Measurements from ENCODE around the gene CILP. TPM values are rescaled to one million over a fixed set of nuclear protein-coding genes. Genes with fewer than 3 reads are reported as not detected.
A peak's percentile ranks its signal among the peaks of the same experiment; 100 is the strongest.
"Not testable (repeated sequence)": the region's sequence is repeated elsewhere in the genome, so short reads cannot be mapped to it uniquely, and the experiment has no call there.

CILP gene
- total RNA-seq, 1 donor from 2014 or later, result 1.8 TPM

GRCh38 chr15:65246939-65247338, 35.7 kb upstream of the CILP start:
- H3K36me3 Mint-ChIP-seq, result no peaks in the 10 kb centered on the region
- H3K4me1 Mint-ChIP-seq (ENCODE audit: unreplicated experiment), result peaks cover 24% of the 10 kb centered on the region
- H3K4me3 Mint-ChIP-seq, result no peak overlapping the region
- no peak for TF ChIP-seq CTCF (conservative IDR thresholded peaks at IDR 0.05)
- DNase-seq (ENCODE audit: extremely low spot score, unreplicated experiment), result no peak
- no peak overlapping the region for H3K27ac Mint-ChIP-seq
- no peaks in the 10 kb centered on the region for H3K27me3 Mint-ChIP-seq
- no peaks in the 10 kb centered on the region for H3K9me3 Mint-ChIP-seq

- DNase-seq (ENCODE audit: extremely low spot score, unreplicated experiment), result no peak
- Mint-ChIP-seq H3K4me1 (ENCODE audit: unreplicated experiment) (peaks cover 24% of the 10 kb centered on the region), H3K36me3 (no peaks in the 10 kb centered on the region), H3K4me3 (no peak overlapping the region), H3K27ac (peak overlapping the region; percentile 50), H3K9me3 (no peaks in the 10 kb centered on the region), H3K27me3 (no peaks in the 10 kb centered on the region)
- TF ChIP-seq CTCF (conservative IDR thresholded peaks at IDR 0.05), result no peak
Observed at GRCh38 chr15:65246026-65246714, 34.9 kb upstream of the CILP start.

GRCh38 chr15:65245096-65245856, 34.0 kb upstream of the CILP start:
- TF ChIP-seq CTCF (conservative IDR thresholded peaks at IDR 0.05), result no peak
- Mint-ChIP-seq H3K4me3 (no peak overlapping the region), H3K4me1 (ENCODE audit: unreplicated experiment) (peaks cover 24% of the 10 kb centered on the region), H3K27ac (peak overlapping the region; percentile 50), H3K27me3 (no peaks in the 10 kb centered on the region), H3K36me3 (no peaks in the 10 kb centered on the region), H3K9me3 (no peaks in the 10 kb centered on the region)
- DNase-seq (ENCODE audit: extremely low spot score, unreplicated experiment), result no peak

- H3K4me3 Mint-ChIP-seq, result no peak overlapping the region
- no peak for TF ChIP-seq CTCF (conservative IDR thresholded peaks at IDR 0.05)
- no peak for DNase-seq (ENCODE audit: extremely low spot score, unreplicated experiment)
- H3K4me1 Mint-ChIP-seq (ENCODE audit: unreplicated experiment), result peaks cover 24% of the 10 kb centered on the region
- no peaks in the 10 kb centered on the region for H3K9me3 Mint-ChIP-seq
- H3K27ac Mint-ChIP-seq, result no peak overlapping the region
- no peaks in the 10 kb centered on the region for H3K36me3 Mint-ChIP-seq
- no peaks in the 10 kb centered on the region for H3K27me3 Mint-ChIP-seq
Observed at GRCh38 chr15:65244638-65245037, 33.4 kb upstream of the CILP start.

GRCh38 chr15:65236443-65236842, 25.2 kb upstream of the CILP start:
- not testable (repeated sequence) for H3K9me3 Mint-ChIP-seq; H3K27ac Mint-ChIP-seq; H3K4me1 Mint-ChIP-seq (ENCODE audit: unreplicated experiment); H3K27me3 Mint-ChIP-seq; H3K36me3 Mint-ChIP-seq; DNase-seq (ENCODE audit: extremely low spot score, unreplicated experiment); H3K4me3 Mint-ChIP-seq

GRCh38 chr15:65233696-65234095, 22.4 kb upstream of the CILP start:
- TF ChIP-seq CTCF (conservative IDR thresholded peaks at IDR 0.05), result no peak
- H3K27me3 Mint-ChIP-seq, result no peaks in the 10 kb centered on the region
- H3K36me3 Mint-ChIP-seq, result no peaks in the 10 kb centered on the region
- no peak for DNase-seq (ENCODE audit: extremely low spot score, unreplicated experiment)
- H3K27ac Mint-ChIP-seq, result no peak overlapping the region
- peaks cover 5% of the 10 kb centered on the region for H3K4me1 Mint-ChIP-seq (ENCODE audit: unreplicated experiment)
- no peaks in the 10 kb centered on the region for H3K9me3 Mint-ChIP-seq
- H3K4me3 Mint-ChIP-seq, result no peak overlapping the region

Measured in type B pancreatic cell (in vitro differentiated cells).